Esophagus muscularis mucosa (tissue), 4 donors: ENCODE data around the gene FITM1. TPM values are rescaled to one million over a fixed set of nuclear protein-coding genes. Genes with fewer than 3 reads are reported as not detected.

Experiments
- DNase-seq: peaks from one replicate; pipeline ENCODE4 v3.0.0-alpha.2; 2017; ENCODE audit errors: extremely low spot score
- H3K27ac ChIP-seq, 4 donors: fragments of 200-600 bp; sonication (generic); replicated peaks in 1 of 4; 1 replicate in 3 of 4; 2 replicates in 1 of 4; pipeline ENCODE4 v1.5.1; 2016 to 2019; ENCODE audit warnings: mild to moderate bottlenecking in 1 of 4
- H3K27me3 ChIP-seq, 4 donors: fragments of 200-600 bp; sonication (generic); one replicate each; pipeline versions ENCODE4 v1.5.1 to v1.6.0; 2016 to 2019
- H3K36me3 ChIP-seq, 4 donors: fragments of 200-600 bp; sonication (generic); one replicate each; pipeline ENCODE4 v1.5.1; 2016 to 2019
- H3K4me1 ChIP-seq, 4 donors: fragments of 200-600 bp; sonication (generic); one replicate each; pipeline ENCODE4 v1.5.1; 2016 to 2019
- H3K4me3 ChIP-seq, 4 donors: fragments of 200-600 bp; sonication (generic); 1 replicate in 2 of 4; 2 replicates in 2 of 4; pipeline ENCODE4 v1.5.1; 2016 to 2019; ENCODE audit warnings: mild to moderate bottlenecking in 4 of 4, moderate library complexity in 1 of 4
- H3K9me3 ChIP-seq, 4 donors: fragments of 200-600 bp; sonication (generic); 1 replicate in 3 of 4; 2 replicates in 1 of 4; pipeline ENCODE4 v1.5.1; 2016 to 2019
- EP300 ChIP-seq: sonication (generic); formaldehyde crosslinking; IDR thresholded peaks from one replicate; pipeline ENCODE4 v1.6.1; 2017; ENCODE audit warnings: antibody characterized with exemption
- POLR2A ChIP-seq: fragments of 450-650 bp; IDR thresholded peaks from one replicate; pipeline ENCODE4 v1.6.1; 2017; ENCODE audit warnings: antibody characterized with exemption, moderate library complexity, mild to moderate bottlenecking, low read depth
- POLR2AphosphoS5 ChIP-seq, 2 donors: sonication (generic); formaldehyde crosslinking; IDR thresholded peaks; one replicate each; pipeline ENCODE4 v1.6.1; 2017; ENCODE audit warnings: antibody characterized with exemption in 2 of 2
- WGBS: methylation state at CpG from one replicate; pipeline ENCODE4 v1.1.5; 2018; 5-methylcytosine and 5-hydroxymethylcytosine counted together
- intact Hi-C: fragments of 100-400 bp; cut with DNase I; formaldehyde crosslinking; loops from one replicate; pipeline ENCODE4 v1.15.1; 2023
- total RNA-seq, 4 donors: library from RNA; depleted of rRNA; stranded (reverse); fragments of >200 nt; gene quantifications; one replicate each; pipeline versions ENCODE4 v1.1.0 to v1.2.1, GENCODE V29; 2016
- TF ChIP-seq, protein P1 (sequence below), 3 experiments: fragments of 200-600 bp in 2 of 3; fragments of 450-650 bp in 1 of 3; sonication (generic) in 2 of 3; IDR thresholded peaks; one replicate each; pipeline ENCODE4 v1.5.1; 2017 to 2019; ENCODE audit warnings: antibody characterized with exemption in 3 of 3, mild to moderate bottlenecking in 2 of 3, moderate library complexity in 1 of 3

FITM1 gene
- total RNA-seq, 4 donors from 2014 or later, result 0.34 to 0.83 (median 0.52) TPM; not detected in 1

DNA sequence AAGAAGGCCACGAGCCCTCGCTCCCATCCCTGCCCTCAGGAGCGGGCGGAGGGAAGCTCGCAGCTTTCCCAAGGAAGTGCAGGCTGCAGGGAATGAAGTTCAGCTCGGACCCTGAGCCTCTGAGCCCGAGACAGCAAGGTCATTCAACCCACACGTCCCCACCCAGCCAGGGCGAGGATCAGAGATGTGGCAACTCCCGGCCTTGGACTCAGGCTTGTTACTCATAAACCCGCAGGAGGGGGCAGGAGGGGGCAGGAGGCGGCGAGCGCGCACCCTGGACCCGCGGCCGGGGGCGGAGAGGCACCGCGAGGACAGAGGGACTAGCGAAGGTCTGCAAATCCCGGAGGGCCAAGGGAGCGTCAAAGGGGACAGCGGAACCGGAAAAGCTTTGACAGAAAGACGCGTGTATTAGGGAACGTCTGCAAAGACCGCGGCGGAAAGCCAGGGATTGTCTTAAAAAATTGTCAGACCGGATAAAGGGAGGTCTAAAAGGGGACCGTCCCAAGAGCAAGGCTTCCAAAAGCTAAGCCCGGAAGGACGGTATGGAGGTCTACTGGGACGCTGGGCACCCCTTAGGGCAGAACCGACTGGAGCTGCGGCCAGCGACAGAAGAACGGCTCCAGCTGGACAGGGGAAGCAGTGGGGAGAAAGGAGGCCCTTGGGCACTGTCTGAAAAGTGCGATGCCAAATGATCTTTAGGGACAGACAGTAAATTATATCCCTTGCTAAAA, 16.5 kb upstream of the FITM1 start:
- peak; percentile 98 for DNase-seq
- Histone ChIP-seq H3K27ac (peak overlapping the region; percentile 93 to 98 (median 97)), H3K9me3 (no peaks in the 10 kb centered on the region), H3K36me3 (peaks cover 12 to 24% (median 21%) of the 10 kb centered on the region in 4 donors), H3K4me3 (peak overlapping the region; percentile 63 to 96 (median 67)), H3K27me3 (no peaks in the 10 kb centered on the region), H3K4me1 (peaks cover 22 to 25% (median 25%) of the 10 kb centered on the region in 4 donors)
- under 1% methylated on average over 24 of the region's 42 CpGs for WGBS
- TF ChIP-seq, protein P1, sequence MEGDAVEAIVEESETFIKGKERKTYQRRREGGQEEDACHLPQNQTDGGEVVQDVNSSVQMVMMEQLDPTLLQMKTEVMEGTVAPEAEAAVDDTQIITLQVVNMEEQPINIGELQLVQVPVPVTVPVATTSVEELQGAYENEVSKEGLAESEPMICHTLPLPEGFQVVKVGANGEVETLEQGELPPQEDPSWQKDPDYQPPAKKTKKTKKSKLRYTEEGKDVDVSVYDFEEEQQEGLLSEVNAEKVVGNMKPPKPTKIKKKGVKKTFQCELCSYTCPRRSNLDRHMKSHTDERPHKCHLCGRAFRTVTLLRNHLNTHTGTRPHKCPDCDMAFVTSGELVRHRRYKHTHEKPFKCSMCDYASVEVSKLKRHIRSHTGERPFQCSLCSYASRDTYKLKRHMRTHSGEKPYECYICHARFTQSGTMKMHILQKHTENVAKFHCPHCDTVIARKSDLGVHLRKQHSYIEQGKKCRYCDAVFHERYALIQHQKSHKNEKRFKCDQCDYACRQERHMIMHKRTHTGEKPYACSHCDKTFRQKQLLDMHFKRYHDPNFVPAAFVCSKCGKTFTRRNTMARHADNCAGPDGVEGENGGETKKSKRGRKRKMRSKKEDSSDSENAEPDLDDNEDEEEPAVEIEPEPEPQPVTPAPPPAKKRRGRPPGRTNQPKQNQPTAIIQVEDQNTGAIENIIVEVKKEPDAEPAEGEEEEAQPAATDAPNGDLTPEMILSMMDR (IDR thresholded peaks at IDR 0.05), result no peak
- TF ChIP-seq POLR2AphosphoS5 (IDR thresholded peaks at IDR 0.05), result peak in 1 of 2 donors; percentile 79
- intact Hi-C loops, result loop anchor here (1.0 kb wide), 1 partner anchor 22 kb away; the partner anchor contains the start of gene PSME1

DNA sequence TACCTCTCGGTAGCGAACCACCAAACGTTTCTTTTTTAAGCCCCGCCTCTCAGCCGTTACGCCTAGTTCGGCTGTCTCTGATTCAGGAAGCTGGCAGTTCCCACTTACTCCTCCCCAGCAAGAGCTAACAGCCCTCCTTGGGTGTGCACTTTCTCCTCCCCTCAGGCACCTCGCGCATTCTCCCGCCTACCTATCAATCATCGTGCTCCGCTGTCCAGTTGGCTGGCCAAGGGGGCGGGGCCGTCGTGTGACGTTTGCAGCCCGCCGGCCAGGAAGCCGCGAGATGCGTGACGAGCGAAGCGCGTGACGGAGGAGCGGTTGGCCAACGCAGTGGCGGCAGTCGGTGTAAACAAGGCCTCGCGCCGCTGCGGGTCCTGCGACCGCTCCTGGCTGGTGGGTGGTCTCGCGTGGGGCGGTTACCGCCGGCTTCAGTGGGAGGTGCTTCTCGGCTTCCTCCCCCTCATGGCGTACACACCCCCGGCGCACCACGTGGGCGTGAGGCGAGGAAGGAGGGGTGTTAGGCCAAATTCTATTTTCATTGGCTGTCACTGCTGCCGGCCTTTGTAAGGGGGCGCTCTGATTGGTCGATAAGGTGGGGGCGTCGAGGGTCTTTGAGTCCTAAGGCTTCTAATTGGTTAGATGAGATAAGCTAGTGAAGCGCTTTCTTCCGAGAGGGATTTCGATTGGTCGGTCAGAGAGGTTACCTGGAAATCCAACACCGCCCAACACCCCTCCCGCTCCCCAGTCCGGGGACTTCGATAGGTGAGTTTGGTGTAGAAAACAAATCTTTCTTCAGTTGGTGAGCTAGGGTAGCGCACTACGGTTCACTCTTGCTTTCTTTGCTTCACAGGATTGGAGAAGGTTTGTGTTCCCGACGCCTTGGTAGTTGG, 15.7 kb upstream of the FITM1 start, which contains the start of the genes DCAF11 and NRL:
Gene DCAF11 (plus strand): TSS at position 246 of the 890 bp plus-strand sequence. CDS start 818 bp downstream, outside the sequence.
Gene NRL (minus strand): TSS at position 418 of the 890 bp plus-strand sequence. CDS start 32,101 bp downstream, outside the sequence.
- Histone ChIP-seq H3K27ac (peak within 1 kb of the TSS; percentile 93 to 98 (median 97)), H3K9me3 (no peaks in the 10 kb centered on the region), H3K4me3 (peak within 1 kb of the TSS; percentile 63 to 96 (median 67)), H3K4me1 (peaks cover 20 to 23% (median 22%) of the 10 kb centered on the region in 4 donors), H3K27me3 (no peaks in the 10 kb centered on the region), H3K36me3 (peaks cover 19 to 32% (median 29%) of the 10 kb centered on the region in 4 donors)
- peak; percentile 100 for DNase-seq
- TF ChIP-seq POLR2AphosphoS5 (IDR thresholded peaks at IDR 0.05) (peak; percentile 78 to 91), POLR2A (peak; percentile 29), EP300 (peak; percentile 75)
- TF ChIP-seq, protein P1 (IDR thresholded peaks at IDR 0.05), result peak in 1 of 3 experiments; percentile 9
- WGBS, result under 1% methylated on average over 45 of the region's 65 CpGs
- intact Hi-C loops, result loop anchor here (1.0 kb wide), 1 partner anchor 22 kb away; the partner anchor contains the start of gene PSME1

DNA sequence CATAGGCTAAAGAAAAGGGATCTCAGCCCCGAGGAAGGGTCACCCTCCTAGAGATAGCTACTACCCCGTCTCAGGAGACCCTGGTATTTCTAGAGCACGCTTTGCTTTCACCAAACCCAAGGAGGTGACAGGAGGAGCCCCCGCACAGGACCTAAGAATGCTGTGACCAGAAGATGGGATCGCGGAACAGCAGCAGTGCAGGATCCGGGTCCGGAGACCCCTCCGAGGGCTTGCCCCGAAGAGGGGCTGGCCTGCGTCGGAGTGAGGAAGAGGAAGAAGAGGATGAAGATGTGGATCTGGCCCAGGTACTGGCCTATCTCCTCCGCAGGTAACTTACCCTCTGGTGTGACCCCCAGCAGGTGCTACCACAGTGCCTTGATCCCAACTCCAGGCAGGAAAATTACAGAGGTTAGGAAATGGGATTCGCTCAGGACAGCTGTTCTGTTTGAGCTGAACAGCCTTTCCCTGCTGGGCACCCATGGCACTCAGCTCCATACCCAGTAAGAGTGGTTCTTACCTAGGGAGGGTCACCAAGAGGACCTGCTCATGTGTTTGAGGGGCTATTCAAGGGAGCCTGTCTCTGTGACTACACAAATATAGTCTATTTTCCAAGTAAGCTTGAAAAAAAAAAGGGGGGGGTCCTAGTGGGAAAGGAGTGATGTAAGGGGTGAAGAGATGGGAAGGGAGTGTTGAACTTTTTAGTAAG, 14.9 kb upstream of the FITM1 start:
- Histone ChIP-seq H3K4me1 (peaks cover 20 to 23% (median 22%) of the 10 kb centered on the region in 4 donors), H3K27me3 (no peaks in the 10 kb centered on the region), H3K36me3 (peaks cover 21 to 40% (median 37%) of the 10 kb centered on the region in 4 donors), H3K27ac (peak overlapping the region; percentile 93 to 98 (median 97)), H3K4me3 (peak overlapping the region; percentile 63 to 96 (median 67)), H3K9me3 (no peaks in the 10 kb centered on the region)
- TF ChIP-seq, protein P1 (IDR thresholded peaks at IDR 0.05), result no peak
- TF ChIP-seq POLR2A (no peak), EP300 (no peak), POLR2AphosphoS5 (IDR thresholded peaks at IDR 0.05) (no peak)
- DNase-seq, result no peak
- intact Hi-C loops, result no loop called here
- 6% methylated on average over 14 of the region's 14 CpGs for WGBS

DNA sequence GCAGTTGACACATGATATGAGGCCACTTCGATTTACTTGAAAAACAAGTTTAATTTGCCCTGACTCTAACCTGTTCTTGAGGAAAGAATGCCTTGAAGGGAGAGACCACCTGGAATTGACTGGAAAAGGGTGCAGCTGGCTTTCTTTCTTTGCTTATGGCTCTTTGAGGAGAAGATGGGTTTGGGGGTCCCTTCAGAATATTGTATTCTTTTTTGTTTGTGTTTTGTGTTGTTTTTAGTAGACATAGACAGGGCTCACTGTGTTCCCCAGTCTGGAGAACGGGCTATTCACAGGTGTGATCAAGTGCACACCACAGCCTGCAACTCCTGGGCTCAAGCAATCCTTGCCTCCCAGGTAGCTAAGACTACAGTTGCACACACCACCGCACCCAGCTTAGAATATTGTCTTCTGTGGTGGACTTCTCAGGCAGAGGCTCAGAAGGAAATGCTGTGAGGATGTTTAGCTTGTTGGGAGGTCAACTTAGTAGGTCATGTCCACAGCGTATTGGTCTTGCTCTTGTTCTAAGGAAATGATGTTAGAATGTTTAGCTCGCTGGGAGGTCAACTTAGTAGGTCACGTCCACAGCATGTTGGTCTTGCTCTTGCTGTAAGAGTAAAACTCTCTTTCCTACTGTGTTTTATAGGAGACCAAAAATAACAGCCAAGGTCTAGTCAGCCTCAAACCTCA, 14.2 kb upstream of the FITM1 start:
- DNase-seq, result no peak
- Histone ChIP-seq H3K36me3 (peaks cover 21 to 47% (median 44%) of the 10 kb centered on the region in 4 donors), H3K4me1 (peaks cover 20 to 23% (median 21%) of the 10 kb centered on the region in 4 donors), H3K9me3 (no peaks in the 10 kb centered on the region), H3K27ac (no peak overlapping the region), H3K27me3 (no peaks in the 10 kb centered on the region), H3K4me3 (peak overlapping the region; percentile 63 to 96 (median 67))
- TF ChIP-seq POLR2A, result no peak
- no peak for TF ChIP-seq POLR2AphosphoS5 (IDR thresholded peaks at IDR 0.05)
- TF ChIP-seq EP300, result no peak
- TF ChIP-seq, protein P1 (IDR thresholded peaks at IDR 0.05), result no peak
- intact Hi-C loops, result no loop called here
- 91% methylated on average over 6 of the region's 6 CpGs for WGBS
